ENCODE measurements around the gene RAC2. TPM values are rescaled to one million over a fixed set of nuclear protein-coding genes. Genes with fewer than 3 reads are reported as not detected.

Gene RAC2
- total and polyA plus RNA-seq, 12 donors: 2.8 to 17.9 (median 10.6) TPM

- no peaks in the 10 kb centered on the region for H3K9me3 ChIP-seq (replicated peaks in 1 of 3)
- 20 to 28% (median 21%) methylated on average over 10 to 14 of the region's 14 CpGs for WGBS, 4 donors
- peaks cover 37 to 47% of the 10 kb centered on the region in 2 donors for H3K4me1 ChIP-seq (replicated peaks in 1 of 2)
- H3K27ac ChIP-seq: peak overlapping the region; percentile 80 to 97 (median 95)
- intact Hi-C loops (cut with DNase I): no loop called here
- peak in 1 of 2 donors; percentile 46 for TF ChIP-seq POLR2A (IDR thresholded peaks at IDR 0.05)
- TF ChIP-seq, protein P1, sequence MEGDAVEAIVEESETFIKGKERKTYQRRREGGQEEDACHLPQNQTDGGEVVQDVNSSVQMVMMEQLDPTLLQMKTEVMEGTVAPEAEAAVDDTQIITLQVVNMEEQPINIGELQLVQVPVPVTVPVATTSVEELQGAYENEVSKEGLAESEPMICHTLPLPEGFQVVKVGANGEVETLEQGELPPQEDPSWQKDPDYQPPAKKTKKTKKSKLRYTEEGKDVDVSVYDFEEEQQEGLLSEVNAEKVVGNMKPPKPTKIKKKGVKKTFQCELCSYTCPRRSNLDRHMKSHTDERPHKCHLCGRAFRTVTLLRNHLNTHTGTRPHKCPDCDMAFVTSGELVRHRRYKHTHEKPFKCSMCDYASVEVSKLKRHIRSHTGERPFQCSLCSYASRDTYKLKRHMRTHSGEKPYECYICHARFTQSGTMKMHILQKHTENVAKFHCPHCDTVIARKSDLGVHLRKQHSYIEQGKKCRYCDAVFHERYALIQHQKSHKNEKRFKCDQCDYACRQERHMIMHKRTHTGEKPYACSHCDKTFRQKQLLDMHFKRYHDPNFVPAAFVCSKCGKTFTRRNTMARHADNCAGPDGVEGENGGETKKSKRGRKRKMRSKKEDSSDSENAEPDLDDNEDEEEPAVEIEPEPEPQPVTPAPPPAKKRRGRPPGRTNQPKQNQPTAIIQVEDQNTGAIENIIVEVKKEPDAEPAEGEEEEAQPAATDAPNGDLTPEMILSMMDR (IDR thresholded peaks at IDR 0.05): peak in 5 of 6 experiments; percentile 41 to 58 (median 48)
- H3K36me3 ChIP-seq (replicated peaks in 1 of 2): no peaks in the 10 kb centered on the region
- peak; percentile 90 to 96 (median 93) for DNase-seq
- no peaks in the 10 kb centered on the region for H3K27me3 ChIP-seq
- H3K4me3 ChIP-seq: peak overlapping the region in 1 of 4 donors; percentile 11
Observed at GRCh38 chr22:37196539-37197450, 47.3 kb downstream of the RAC2 start.

GRCh38 chr22:37195921-37196320, 48.1 kb downstream of the RAC2 start:
- Histone ChIP-seq H3K4me3 (no peak overlapping the region), H3K36me3 (replicated peaks in 1 of 2) (no peaks in the 10 kb centered on the region), H3K9me3 (replicated peaks in 1 of 3) (no peaks in the 10 kb centered on the region), H3K4me1 (replicated peaks in 1 of 2) (peaks cover 37 to 47% of the 10 kb centered on the region in 2 donors), H3K27me3 (no peaks in the 10 kb centered on the region), H3K27ac (peak overlapping the region; percentile 80 to 97 (median 95))
- WGBS, 4 donors: 34 to 57% (median 48%) methylated on average over 4 of the region's 4 CpGs
- TF ChIP-seq, protein P1 (IDR thresholded peaks at IDR 0.05): no peak
- no peak for TF ChIP-seq POLR2A (IDR thresholded peaks at IDR 0.05)
- intact Hi-C loops (cut with DNase I): no loop called here
- DNase-seq: peak in 6 of 7 donors; percentile 56 to 72 (median 64)

DNA sequence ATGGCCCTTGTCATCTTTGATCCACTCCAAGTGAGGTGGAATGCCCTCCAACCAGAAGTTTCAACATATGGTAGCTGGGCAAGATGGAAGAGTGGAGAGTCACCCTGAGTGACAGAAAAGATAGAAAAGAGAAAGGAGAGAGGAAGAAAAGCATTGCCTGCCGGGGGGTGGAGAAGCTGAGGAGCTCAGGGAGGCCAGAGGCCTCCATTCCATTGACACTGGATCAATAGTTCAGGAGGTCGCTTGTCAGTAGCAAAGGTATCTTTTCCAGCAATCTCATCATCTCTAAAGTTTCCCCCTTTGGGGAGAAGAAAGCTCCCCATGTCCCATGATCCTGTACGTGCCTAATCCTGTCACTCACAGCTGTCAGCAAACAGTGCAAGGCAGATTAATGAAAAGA, 49.3 kb downstream of the RAC2 start:
- 94 to 98% (median 95%) methylated on average over 3 of the region's 3 CpGs for WGBS, 4 donors
- H3K4me1 ChIP-seq (replicated peaks in 1 of 2): peaks cover 37 to 52% of the 10 kb centered on the region in 2 donors
- DNase-seq: peak in 2 of 7 donors; percentile 4 to 10
- H3K36me3 ChIP-seq (replicated peaks in 1 of 2): no peaks in the 10 kb centered on the region
- TF ChIP-seq, protein P1 (IDR thresholded peaks at IDR 0.05): no peak
- TF ChIP-seq POLR2A (IDR thresholded peaks at IDR 0.05): no peak
- intact Hi-C loops (cut with DNase I): no loop called here
- H3K27me3 ChIP-seq: no peaks in the 10 kb centered on the region
- no peak overlapping the region for H3K4me3 ChIP-seq
- no peaks in the 10 kb centered on the region for H3K9me3 ChIP-seq (replicated peaks in 1 of 3)
- H3K27ac ChIP-seq: peak overlapping the region in 4 of 5 donors; percentile 22 to 97 (median 96)

- TF ChIP-seq POLR2A (IDR thresholded peaks at IDR 0.05): no peak
- TF ChIP-seq, protein P1 (IDR thresholded peaks at IDR 0.05): no peak
- peak in 6 of 7 donors; percentile 38 to 77 (median 59) for DNase-seq
Observed at GRCh38 chr22:37193629-37194191, 50.4 kb downstream of the RAC2 start.

More at GRCh38 chr22:37193629-37194191, 50.4 kb downstream of the RAC2 start:
- intact Hi-C loops (cut with DNase I): no loop called here
- Histone ChIP-seq H3K27ac (peak overlapping the region in 4 of 5 donors; percentile 14 to 97 (median 96)), H3K4me3 (no peak overlapping the region), H3K4me1 (replicated peaks in 1 of 2) (peaks cover 44 to 60% of the 10 kb centered on the region in 2 donors), H3K9me3 (replicated peaks in 1 of 3) (no peaks in the 10 kb centered on the region), H3K27me3 (no peaks in the 10 kb centered on the region), H3K36me3 (replicated peaks in 1 of 2) (no peaks in the 10 kb centered on the region)
- WGBS, 4 donors: 20 to 37% (median 31%) methylated on average over 10 of the region's 10 CpGs

Measured in adrenal gland (tissue), 12 donors.